T follicular helper cell (primary cell): ENCODE results near the gene ACER2.
A peak's percentile ranks its signal among the peaks of the same experiment; 100 is the strongest.

ENCODE experiments used
- DNase-seq: peaks from one replicate; pipeline ENCODE4 v3.0.0-alpha.2; 2020; ENCODE audit warnings: low read depth

The ACER2 gene

DNA sequence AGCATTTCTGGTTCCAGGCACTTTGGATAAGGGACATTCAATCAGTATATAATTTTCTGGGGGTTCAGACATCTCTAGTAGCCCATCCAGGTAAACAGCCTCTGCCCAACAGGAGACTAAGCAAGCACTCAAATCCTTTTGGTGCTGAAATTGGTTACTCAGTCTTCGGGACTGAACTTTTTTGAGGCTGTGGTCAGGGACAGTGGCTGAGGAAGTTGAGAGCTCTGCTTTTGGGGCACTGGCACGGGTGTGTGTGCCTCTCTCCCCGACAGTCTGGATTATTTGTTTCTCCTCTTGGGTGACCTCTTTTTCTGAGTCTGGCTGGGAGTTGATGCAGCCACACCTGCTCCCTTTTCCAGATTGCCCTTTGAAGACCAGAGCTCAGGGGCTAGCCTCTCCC is 47.6 kb downstream of the ACER2 start:
- DNase-seq: no peak

DNA sequence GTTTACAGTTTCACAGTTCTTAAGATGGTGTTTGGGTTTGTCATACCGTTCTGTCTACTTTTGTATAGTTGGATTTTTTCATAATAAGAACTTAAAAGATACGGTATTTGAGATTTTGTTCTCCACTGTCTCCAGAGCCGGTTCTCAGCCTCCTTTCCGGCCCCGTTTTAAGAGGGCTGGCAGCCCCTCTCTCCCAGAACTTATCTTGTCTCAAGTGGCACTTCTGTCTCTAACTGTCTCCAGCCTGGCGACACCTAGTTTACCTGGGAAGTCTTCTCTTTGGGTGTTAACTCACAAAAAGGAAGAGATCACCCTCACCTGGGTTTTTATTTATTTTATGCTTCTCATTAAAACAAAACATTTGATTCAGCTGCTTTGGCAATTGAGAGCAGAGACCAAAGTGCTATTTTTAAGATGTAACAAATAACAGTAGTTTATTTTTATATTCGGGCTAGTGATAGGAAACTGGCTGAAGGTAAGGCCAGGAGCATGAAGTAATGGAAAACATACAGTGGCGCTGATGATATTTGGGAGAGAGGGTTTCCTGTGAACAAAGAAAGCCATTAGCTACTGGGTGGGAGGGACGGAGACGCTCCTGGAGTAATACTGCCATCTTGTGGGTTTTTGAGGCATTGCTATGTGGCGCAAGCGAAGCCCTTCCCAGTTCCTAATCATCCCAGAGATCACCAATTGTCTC is 48.3 kb downstream of the ACER2 start:
- DNase-seq: peak; percentile 41

DNA sequence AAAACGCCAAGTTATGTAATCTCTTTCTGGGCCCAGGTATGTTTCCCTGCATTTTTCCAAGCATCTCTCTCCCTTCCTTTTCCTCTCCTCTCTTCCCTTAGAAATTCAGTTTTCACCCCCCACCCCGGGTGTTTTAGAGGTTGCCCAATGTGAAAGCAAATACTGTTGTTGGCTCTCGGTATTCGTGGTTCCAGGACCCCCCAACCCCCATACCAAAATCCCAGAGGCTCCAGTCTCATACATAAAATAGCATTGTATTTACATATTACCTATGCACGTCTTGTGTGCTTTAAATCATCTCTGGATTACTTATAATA is 48.8 kb downstream of the ACER2 start:
- DNase-seq: no peak

DNA sequence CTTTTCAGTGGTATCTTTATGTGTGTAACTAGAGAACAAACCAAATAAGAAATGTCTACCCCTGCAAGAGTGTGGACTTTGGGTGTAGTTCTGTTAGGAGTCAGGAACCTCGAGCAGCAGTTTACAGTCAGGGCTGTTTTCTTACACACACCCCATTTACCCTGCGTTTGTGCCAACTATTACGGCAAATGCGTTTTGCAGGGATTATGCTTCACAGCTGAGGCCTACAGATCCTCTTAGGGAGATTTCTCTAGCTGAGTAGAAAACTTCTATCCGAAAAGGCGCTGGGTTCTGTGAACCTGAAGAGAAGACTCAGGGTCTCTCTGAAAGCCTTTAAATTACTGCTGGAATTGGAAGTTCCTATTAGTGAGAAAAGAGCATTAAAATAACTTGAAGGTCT is 51.4 kb downstream of the ACER2 start:
- no peak for DNase-seq

DNA sequence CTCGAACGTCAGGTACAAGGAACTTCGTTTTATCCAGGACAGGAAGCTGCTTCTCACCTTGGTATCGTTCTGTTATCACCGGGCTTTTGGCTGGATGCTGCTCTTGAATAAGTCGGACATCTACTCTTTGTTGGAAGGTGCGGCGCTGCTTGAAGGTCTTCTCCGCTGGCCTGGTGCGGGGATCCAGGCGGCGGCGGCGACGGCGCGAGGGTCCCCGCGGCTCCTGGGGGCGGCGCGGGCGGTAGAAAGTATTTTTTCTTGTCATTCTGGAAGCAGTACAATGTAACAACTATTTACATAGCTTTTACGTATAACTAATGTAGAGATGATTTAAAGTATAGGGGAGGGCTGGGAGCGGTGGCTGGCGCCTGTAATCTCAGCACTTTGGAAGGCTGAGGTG is 52.3 kb downstream of the ACER2 start:
- no peak for DNase-seq

DNA sequence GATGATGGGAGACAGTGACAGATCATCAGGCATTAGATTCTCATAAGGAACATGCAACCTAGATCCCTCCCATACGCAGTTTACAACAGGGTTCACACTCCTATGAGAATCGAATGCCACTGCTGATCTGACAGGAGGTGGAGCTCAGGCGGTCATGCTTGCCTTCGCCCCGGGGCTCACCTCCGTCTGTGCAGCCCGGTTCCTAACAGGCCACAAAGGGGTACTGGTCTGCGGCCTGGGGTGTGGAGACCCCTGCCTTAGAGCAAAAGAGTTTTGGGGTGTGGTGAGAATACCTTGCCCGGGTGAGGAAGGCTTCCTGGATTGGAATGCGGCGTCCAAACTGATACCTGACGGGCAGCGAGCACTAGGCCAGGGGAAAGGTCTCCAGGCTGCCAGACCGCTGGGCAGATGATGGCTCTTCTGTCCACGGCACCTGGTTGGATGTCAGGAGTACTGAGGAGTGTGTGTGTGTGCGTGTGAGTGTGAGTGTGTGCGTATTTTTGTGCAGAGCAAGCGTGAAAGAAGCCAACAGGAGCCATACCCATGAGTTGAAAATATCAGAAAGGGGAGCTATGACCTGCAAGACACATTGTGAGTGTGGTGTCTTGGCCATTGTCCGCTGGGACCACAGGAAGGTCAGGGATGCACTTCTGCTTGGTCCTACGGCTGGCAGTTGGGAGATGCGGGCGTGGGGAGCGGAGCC is 55.4 kb downstream of the ACER2 start:
- no peak for DNase-seq

DNA sequence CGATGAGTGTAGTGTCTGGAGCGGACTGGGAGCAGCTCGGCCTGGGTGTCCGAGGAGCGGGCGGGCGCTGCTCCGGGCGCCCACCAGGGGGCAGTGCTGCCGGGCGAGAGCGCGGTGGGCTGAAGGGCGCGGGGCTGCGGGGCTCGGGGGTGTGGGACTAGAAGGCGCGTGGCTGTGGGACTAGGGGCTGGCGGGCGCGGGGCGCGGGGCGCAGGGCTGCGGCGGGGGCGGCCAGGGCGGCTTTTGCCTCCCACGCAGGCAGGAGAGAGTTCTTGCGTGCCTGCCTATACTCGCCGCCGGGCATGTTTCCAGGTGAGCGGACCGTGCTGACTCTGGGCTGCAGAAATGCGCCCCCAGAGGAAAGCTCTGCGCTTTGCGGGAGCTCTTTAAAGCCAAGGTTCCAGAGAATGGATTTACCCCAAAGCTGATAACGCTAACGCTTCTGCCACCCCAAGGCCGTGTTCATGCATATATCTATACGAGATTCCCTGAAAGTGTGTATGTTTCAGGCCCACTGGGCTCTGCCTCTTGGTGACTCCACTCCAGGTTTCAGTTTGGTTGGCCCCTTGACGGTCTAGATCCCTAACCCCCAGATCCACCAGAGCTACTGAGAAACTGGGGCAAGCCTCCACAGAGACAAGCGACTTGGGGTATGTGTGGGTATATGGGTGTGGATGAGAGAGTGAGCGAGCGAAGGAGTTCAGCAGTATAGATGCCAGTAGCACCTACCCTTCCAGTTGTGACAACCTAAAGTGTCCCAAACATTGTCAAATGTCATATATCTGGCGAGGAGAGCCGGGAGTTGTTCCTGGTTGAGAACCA is 56.2 kb downstream of the ACER2 start:
- peak; percentile 61 for DNase-seq

DNA sequence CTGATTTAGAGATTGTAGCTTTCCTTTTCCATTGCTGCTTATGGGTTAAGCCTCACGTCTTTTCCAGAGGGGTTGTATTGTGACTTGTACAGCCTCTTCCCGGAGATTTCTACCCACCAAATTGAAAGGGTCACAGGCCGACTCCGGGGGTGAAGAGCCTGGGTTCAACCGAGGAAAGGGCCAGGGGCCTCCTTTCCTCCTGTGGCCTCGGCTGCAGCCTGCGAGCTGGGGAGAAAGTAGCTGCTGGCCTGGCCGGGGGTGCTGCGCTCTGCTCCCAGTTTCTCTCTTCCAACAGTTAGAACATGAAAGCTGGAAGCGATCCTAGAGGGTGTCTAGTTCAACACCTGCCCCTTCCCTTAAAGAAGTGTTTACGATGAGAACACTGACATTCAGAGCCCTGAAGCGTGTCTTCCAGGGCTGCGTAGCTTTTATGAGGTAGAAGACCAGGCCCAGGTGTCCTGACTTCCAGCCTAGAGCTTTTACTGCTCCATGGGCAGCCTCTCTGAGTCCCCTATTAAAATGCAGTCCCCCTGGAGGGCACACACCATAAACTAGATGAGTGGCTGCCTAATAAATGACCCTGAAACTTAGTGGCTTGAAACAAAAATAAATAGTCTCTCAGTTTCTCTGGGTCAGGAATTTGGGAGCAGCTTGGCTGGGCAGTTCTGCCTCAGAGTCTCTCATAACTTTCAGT is 56.9 kb downstream of the ACER2 start:
- DNase-seq: no peak

DNA sequence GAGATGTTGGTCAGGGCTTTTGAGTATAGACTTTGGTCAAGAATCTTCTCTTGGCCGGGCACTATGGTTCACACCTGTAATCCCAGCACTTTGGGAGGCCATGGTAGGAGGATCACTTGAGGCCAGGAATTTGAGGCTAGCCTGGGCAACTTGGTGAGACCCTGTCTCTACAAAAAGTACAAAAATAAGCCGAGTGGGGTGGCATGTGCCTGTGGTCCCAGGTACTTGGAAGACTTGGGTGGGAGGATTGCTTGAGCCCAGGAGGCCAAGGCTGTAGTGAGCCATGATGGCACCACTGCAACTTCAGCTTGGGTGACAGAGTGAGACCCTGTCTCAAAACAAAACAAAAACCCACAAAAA is 57.5 kb downstream of the ACER2 start:
- DNase-seq: no peak

DNA sequence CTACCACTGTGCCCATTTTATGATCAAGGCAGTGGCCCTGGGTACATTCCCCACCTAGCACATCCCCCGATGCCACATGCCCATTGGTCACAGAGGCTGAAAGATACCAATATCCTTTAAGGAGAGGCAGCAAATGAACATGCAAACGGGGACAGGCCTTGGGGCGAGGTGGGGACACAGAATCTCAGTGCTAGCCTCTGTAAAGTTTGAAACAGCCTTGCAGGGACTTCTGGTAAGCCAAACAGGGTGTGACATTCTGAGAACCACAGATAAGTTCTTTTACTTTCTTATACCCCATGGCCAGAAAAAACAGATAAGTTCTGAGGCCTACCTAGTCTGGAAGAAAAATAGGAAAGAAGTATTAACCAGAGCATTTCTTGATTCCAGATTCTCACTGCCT is 60.5 kb downstream of the ACER2 start:
- DNase-seq: no peak

DNA sequence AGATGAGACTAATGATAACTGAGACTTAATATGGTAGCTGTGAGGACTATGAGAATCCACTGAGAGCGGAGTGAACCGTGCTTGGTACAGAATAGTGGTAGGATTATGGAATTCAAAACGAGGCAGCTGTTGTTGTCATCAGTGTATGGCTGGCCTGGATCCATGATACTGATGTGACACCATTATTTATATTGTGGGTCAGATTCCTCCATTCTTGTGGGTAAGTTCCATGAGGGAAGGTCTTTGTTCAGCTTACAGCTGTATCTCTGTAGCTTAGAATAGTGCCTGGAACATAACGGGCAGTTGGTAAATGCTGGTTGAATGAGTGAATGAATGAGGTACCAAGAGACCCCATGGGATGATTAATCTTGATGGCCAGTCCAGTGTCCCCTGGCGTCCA is 61.8 kb downstream of the ACER2 start:
- no peak for DNase-seq

DNA sequence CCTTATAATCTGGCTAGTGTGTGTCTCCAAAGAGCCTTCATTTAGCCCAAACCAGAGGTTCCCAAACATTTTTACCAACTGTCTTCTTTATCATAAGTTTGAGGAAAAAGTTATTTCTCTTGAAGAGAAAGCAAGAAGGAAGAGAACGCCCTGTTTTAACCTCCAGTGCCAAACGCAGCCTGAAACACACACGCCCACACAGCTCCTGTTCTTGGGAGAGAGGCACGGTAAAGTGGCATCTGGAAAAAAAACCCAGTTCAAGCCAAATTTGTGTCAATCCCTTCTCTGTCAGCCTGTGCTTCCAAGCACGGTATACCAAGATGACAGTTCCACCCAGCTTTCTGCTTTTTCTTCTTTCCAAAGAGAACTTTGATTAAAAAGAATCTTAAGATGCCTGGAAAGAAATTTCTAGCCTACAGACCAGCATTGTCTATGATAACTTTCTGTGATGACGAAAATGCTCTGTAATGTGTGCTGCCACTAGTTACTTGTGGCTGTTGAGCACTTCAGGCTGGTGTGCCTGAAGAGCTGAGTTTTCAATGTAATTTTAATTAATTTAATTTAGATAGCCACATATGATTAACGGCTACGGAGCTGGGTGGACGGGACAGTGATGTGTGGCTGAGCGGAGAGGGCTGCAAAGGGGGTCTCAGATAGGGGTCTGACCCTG is 62.3 kb downstream of the ACER2 start:
- DNase-seq: no peak

DNA sequence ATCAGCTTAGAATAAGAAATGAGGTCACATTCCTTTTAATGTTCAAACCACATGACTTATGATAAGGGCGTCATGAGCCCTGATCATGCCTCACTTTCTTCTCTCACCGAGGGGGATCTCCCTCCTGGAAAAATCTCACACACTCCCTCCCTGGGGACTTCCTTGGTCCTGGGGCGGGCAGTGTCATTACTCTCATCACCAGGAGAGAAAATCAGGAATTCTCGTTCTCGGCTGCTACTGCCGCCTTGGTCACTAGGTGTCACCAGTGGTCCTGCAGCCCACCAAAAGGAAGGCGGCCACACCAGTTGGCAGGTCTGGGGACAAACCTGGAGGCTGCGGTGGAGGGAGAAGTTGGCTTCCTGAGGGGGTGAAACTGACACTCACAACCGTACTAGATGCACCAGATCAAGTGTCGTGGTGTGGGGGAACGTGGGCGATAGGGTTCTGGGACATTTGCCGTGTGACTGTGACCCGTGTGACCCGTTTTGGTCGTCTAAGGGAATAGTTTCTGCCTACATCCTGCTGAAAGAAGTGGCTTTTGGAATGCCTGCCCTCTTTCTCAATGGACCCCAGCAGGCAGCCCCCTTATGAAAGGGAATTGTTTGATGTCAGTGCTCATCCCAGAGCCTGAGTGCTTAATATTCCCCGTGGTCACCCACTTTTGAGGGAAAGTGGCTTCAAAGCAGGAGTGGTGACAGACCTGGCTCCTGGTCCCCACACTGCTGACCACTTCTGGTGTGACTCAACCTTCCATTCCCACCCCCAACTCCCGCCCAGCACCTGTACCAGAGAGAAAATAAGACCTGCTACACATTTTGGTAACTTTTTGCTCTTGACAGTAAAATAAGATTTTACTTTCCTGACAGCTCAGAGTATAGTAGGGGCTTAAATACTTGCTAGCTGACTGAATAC is 63.2 kb downstream of the ACER2 start:
- DNase-seq: peak; percentile 5

DNA sequence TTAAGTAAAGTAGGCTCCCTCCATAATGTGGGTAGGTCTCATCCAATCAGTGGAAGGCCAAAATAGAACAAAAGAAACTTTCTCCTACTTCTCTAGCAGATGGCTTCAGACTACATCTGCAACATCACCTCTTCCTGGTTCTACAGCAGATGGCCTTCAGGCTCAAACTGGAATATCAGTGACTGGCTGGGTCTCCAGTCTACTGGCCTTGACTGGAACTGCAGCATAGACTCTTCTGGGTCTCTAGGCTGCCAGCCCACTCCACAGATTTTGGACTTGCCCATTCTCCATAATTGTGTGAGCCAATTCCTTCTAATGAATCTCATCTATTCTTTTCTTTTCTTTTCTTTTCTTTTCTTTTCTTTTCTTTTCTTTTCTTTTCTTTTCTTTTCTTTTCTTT is 64.8 kb downstream of the ACER2 start:
- DNase-seq: no peak

DNA sequence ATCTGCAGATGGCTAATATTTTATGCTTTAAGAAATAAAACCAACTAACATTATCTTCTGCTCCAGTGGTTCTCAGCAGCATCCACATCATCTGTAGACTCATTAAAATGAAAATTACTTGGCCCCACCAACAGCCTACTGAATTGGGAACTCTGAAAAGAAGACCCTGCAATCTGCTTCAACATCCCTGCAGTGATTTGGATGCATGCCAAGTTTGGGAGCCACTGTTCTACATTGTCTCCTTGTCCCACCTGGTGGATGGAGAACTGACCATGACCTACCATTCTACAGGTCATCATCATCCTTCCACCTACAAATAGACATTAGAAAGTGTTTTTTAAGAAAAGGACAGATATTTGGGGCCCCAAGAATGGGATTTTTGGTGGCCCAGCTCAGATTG is 71.1 kb downstream of the ACER2 start:
- no peak for DNase-seq

DNA sequence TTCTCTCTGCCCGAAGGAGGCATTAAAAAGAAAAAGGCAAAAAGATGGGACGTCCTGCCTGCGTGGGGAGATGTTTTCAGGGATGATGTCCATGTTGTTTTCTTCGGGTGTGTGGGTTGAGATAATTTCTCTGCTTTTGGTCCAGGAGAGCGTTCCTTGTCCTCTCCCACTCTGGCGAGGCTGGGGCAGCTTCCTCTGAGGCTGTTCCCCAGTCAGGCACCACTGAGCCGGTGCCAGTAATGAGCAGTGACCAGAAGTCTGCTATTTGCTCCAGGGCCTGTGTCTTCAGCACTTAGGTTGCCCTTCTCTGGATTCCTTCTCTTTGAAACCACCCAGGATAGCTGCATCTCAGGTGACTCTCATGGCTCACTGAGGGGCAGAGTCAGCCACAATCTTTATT is 71.5 kb downstream of the ACER2 start:
- DNase-seq: no peak

DNA sequence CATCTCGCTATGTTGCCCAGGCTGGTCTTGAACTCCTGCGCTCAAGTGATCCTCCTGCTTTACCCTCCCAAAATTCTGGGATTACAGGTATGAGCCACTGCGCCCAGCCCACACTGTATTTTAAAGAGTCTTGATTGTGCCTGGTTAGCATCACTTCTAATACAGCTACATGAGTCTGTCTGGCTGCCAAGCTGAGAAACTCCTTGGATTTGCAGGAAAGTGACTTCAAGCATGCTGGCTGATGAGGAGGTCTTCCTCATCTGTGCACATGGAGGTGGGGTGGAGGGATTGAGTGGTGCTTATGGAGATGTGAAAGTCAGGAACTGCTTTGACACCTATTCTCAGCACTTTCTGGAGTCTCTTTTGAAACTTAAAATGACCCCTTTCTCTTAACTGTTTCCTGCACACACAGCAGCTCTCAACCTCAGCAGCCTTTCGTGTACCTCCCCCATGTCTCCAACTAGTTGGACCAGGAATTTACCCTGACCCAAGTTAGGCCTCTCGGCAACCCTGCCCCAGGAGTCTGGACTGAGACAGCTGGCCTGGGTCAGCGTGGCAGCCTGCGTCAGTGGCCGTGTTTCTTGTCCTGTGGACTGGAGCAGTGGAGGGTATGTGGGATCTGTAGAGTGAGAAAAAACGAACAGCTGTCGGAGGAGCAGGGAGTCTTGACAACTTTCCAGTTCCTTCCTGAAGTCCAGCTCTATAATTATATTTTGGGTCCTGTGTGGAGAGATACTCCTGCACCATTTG is 72.5 kb downstream of the ACER2 start:
- no peak for DNase-seq

DNA sequence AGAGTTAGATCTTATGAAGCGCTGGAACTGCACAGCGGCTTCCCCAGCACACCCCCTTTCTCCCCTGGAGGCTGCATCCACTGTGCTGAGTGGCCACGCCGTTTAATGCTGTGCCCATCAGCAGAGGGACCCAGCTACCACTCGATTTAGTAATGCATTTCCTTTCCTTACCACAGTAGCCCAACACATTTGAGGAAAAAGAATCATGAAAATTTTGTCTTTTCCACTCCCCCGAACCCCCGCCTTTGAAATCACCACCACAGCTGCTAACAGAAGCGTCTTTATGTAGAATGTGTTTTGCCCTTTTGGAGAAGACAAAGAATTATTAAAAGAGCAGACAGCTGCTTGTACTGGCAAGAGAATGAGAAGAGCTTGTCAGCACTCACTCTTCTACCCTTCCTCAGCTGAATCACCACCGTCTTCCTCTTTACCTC is 73.2 kb downstream of the ACER2 start:
- DNase-seq: no peak

DNA sequence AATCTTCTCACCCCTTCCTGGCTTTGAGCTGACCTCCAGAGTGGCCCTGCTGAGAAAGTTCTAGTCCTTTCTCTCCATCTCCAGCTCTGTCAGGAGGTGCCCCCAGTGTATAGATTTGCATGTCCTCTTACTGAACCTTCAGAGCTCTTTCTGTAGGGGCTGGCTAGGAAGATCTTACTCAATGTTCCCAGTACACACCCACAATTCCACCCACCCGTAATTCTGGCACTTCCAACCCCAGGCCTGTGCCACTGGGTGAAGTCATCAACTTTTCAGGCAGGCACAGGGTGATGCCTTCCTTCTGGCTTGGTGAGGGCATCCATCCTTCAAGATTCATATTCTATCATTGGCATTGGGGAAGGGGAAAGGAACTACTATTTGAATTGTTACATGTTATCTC is 75.9 kb downstream of the ACER2 start:
- DNase-seq: no peak

DNA sequence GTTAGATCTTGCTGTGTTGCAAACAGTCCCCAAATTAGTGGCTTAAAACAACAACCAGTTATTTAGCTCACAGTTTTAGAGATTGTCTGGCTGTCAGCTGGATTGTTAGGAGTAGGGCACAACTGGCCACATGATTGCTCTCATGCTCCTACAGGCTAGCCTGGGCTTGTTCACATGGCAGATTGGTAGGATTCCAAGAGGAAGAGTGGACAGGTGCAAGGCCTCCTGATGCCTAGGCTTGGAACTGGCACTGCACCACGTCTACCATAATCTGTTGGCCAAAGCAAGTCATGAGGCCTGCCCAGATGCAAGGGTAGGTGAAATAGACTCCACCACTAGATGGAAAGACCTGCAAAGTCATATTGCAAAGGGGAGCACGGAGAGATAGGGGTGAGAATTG is 76.4 kb downstream of the ACER2 start:
- no peak for DNase-seq
